ENCODE data around the gene PCLO.
"Not testable (repeated sequence)": the region's sequence is repeated elsewhere in the genome, so short reads cannot be mapped to it uniquely, and the experiment has no call there.

The PCLO gene

DNA sequence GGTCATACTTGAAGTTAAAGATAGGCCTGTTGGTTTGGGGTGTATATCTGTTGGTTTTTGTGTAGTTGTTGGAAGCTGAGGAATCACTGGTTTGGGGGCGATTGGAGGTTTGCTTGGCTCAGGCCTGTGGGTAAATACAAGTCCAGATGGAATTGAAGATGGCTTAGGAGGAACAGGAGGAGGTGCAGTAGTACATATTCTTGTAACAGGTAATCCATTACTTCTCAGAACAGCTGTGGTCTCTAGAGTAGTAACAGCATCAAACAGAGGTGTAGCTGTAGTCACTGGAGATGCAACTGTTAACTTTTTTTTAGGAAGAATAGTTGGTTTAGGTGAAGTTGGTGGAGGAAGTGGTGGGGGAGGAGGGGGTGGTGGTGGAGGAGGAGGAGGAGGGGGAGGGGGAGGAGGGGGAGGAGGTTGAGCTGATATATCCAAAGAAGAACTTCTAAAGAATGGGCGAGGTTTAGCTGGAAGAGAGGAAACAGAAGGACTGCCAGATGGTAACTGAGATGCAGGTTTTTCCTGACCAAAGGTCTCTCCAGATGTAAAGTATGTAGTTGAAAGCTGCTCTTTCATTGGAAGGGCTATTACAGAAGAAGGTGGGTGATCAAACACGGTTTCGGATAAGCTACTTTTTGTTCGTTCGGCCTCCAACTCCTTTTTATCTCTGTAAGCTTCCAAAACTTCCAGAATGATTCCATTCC lies 209.2 kb downstream of the PCLO start:
- ATAC-seq, result no peak

DNA sequence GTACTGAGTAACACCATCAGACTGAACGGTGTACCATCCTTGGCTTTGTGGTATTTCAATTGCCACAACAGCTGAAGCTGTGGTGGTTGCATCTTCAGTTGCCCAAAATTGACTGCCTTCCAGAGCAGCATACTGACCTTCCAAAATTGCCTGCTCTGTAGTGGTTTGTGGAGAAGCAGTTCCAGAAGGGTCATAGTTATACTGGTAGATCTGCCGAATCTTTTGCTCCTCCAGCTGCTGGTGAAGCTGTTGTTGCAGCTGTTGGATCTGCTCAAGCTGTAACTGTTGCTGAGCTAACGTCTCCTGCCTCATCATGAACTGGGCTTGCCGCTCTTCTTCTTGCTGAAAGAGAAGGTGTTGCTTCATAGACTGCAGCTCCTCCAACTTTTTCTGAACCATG lies 212.2 kb downstream of the PCLO start:
- ATAC-seq, result no peak

DNA sequence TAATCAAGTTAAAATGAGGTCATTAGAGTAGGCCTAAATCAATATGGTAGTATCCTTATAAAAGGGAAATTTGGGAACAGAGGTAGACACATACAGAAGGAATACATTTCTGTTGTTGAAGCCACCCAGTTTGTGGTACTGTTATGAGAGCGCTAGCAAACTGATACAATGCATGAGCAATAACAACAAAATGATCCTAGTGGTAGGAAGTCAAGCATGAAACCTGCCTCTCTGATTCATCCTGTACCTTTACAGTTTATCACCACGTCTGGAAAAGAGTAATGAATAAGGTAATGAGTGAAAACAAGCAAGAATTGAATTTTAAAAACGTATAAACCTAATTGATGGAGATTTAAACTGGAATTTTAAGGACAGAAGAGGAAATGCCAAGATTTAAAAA lies 217.2 kb downstream of the PCLO start:
- ATAC-seq, result no peak

DNA sequence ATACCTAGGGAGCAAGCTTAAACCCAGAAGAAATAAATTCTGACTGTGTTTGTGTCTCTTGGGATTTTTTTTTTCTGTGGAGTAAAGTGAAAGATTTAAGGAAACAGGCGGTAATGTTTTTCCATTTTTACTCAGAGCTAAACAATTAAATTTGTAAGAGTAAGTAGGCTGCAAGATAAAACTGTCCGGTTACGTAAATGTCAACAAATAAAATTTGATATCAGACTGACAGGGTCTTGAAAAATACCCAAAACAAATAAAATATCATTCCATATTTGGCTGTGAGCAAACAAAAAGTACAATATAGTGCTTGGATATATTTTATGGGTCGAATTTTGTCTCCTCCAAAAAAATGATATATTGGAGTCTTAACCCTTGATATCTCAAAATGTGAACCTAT lies 217.6 kb downstream of the PCLO start:
- ATAC-seq, result no peak

DNA sequence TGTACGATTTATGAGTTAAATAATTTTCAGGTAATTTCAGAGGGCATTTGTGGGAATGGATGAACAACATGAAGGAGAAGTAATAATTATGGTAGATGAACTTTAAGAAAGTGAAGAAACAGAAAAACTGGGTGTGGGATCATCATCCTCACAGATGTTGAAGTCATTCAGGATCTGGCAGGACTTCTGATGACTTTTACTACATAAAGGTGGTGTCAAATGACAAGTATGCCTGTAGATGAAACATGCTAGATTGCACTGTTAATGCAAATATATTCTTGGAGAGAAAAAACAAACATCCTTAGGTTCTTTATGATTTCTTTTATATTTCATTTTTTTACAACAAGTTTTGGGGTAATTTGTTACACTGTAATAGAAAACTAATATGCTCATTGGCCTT lies 230.2 kb downstream of the PCLO start:
- no peak for ATAC-seq

DNA sequence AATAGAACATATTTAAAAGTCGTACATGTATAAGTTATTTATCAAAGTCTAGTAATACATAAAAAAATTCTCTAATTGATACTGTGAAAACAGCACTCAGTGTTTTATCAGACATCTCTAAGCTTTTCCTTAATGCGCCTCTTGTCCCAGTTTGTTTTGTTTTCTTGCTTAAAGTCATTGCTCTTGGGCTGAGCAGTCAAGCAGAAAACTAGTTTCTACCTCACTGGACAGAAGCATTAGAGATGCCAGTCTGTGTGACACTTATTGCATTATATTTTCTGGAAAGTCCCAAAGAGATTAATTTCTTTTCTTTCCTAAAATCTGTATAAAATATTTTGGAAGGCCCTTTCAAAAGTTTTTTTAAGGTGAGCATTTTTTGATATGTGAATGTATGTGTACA lies 236.2 kb downstream of the PCLO start:
- no peak for ATAC-seq

DNA sequence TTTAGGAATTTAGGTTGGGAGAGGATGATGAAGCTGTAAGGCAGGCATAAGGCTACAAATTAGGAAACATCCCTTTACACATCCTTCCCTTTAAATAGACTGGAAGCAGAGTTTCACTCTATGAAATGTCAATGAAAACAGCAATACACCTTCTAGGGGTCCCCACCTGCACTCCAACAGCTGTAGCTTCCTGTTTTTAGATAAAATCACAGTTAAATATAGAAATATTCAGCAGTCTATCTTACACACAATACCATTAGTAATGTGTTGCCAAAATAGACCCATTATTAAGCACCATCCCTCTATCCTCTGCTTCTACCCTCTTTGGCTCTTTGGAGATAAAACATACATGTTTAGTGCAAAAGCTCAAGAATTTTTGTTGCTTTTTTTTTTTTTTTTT lies 237.4 kb downstream of the PCLO start:
- no peak for ATAC-seq

DNA sequence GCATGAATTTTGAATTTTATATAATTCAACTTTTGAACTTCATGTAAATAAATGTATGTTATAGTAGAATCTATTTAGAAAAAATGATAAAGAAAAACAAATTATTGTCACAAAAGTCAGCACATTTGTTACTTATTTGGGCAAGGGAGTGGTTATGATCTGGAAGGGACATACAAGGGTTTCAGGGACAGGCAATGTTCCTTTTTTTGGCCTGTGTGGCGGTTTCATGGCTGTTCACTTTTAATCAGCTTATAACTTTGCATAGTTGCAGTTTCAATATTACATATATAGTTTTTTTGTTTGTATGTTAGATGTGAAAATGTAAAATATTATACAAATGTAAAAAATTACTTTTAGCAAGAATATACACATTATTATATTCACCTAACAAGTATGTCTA lies 256.2 kb downstream of the PCLO start:
- no peak for ATAC-seq

DNA sequence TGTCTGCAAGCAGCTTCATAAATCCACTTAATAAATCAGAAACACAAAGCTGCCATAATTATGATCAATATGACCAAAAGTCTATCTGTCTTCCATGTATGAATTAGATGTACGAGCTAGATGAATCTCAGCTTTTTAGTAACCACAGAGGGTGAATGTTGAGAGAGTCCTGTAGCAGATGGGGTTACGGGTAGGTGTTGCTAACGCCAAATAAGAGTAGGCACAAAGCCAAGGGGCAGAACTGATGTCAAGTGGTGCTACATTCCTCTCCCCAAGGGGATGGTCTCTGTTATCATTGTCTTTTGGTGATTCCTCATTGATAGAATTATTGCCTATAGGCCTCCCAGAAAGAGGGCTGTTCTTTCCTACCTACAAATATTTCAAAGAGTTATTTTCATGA lies 257.8 kb downstream of the PCLO start:
- ATAC-seq, result no peak

DNA sequence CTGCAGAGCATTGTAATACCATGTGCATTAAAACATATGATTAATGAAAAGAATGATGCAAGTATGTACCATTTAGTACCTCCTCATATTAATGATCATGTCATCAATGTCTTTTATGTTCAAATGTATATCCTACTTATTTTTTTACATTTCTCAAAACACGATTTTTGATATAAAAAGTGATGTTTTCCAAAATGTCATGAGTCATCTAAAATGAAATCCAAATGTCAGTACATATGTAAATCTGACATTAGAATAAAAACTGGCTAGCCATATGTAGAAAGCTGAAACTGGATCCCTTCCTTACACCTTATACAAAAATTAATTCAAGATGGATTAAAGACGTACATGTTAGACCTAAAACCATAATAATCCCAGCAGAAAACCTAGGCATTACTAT lies 261.6 kb downstream of the PCLO start:
- not testable (repeated sequence) for ATAC-seq

DNA sequence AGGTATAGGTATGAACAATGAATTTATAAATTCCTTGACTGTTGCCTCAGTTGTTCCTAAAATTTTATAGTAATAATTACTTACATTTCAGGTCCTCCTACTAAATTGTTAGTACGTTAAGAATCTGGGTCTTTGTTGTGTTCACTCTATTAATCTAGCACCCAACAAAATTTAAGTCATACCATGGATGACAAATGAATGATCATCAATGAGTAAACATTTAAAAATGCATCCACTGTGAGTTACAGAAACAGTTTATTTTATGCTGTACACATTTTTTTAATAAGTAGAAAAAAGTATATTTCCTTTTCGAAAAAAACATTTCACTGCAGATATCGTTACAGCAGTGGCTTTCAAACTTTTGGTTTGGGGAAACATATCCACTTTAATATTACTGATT lies 265.2 kb downstream of the PCLO start:
- no peak for ATAC-seq

DNA sequence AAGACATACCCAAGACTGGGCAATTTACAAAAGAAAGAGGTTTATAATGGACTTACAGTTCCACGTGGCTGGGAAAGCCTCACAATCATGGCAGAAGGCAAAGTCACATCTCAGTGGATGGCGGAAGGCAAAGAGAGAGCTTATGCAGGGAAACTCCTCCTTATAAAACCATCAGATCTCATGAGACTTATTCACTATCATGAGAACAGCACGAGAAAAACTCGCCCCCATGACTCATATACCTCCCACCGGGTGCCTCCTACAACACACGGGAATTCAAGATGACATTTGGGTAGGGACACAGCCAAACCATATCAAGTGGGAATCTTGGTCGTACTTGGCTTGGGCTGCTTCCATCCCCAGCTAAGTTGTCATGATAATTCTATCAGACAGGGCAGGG lies 268.3 kb downstream of the PCLO start:
- ATAC-seq, result not testable (repeated sequence)

DNA sequence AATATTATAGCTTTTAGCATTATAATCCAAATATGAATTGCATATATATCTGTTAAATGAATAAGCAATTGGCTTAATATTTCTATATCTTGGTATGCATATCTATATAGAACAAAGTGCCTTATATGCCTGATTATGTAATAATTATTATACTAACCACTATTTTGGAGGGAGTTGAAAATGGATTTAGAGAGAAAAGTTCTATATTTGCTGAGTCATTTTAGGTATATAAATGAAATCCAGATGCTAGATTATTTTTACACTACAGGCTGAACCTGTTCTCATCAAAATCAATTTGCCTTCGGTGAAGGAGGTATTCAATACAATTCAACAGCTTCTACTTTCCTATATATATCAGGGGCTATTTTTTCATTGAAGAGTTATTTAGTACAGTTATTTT lies 276.4 kb downstream of the PCLO start:
- ATAC-seq, result no peak

DNA sequence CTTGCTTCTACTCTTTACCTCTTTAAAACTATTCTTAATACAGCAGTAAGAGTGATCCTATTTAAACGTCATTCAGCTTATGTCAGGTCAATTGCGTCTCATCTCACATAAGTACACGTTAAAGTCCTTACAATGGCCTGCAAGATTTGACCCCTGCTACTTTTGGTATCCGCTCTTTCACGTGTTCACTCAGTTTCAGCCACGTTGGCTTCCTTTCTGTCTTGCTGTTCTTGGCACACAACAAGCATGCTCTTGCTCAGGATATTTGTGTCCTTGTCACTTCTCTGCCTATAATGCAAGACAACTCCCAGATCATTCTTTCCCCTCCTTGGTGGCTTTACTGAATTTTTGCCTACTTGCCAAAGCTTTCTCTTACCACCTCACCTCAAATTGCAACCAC lies 296.8 kb downstream of the PCLO start:
- no peak for ATAC-seq

DNA sequence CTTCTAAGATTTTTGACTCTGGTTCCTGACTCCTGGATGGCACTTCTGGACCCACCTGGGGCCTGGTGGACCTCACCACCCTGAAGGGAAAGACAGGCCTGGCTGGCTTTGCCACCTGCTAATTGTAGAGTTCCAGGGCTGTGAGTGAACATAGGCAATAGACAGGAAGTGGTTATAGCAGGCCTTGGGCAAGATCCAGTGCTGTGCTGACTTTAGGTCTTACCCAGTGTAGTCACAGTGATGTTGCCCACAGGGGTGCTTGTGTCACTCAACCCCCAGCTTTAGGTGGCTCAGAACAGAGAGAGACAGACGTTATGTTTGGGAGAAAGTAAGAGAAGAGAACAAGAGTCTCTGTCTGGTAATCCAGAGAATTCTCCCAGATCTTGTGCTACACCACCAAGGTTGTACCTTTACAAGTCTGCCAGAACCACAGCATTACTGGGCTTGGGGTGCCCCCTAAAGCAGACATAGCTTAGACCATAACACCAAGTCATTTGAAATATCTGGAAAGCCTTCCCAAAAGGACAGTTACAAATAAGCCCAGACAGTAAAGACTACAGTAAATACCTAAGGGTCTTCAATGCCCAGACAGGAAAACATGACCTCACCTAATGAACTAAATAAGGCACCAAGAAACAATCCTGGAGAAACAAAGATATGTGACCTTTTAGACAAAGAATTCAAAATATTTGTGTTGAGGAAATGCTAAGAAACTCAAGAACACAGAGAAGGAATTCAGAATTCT lies 303.4 kb downstream of the PCLO start:
- ATAC-seq, result no peak

DNA sequence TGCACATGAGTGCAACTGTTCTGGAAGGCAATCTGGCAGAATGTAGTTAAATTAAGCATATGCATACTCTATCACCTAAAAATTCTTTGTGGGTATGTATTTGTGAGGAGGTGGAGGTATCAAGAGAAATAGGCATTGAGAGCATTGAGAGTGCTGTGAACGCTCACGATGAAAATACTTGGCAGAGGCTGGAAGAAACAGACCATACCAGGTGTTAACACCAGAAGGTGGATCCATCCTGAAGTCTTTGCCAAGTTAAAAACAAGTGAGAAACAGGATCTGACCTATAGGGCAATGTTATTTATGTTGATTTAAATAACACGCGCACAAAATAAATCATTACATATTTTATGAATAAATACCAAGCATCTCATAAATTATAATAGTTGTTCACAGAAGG lies 311.6 kb downstream of the PCLO start:
- no peak for ATAC-seq

DNA sequence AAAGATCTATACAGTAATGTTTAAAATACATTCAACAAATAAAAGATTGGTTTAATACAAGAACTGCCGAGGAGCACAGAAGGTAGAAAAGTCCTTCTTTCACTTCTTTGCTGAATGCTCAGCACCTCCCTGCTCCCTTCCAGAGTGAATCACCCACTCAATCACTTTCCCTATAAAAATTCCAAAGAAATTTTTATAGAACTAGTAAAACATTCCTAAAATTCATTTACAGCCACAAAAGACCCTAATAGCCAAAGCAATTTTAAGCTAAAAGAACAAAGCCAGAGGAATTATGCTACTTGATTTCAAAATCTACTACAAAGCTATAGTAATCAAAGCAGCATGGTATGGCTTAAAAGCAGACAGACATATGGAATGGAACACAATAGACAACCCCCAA lies 320.9 kb downstream of the PCLO start:
- ATAC-seq, result no peak

DNA sequence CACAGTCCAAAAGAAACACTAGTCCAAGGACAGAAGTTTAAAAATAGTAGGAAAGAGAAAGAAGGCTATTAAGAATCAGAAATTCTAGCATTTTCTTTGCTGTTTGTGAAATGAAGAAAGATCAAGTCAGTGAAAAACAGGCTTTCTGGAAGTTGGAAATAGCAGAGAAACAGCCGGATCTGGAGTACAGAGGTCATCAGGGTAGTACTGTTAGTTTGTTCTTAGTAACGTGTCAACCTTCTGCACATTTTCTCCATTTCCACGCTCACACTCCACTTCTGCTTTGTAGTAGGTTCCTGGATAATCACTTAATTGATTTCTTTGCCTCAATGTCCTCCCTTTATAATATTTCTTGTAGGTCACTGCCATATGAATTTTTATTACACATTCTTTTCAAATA lies 322.6 kb downstream of the PCLO start:
- no peak for ATAC-seq

DNA sequence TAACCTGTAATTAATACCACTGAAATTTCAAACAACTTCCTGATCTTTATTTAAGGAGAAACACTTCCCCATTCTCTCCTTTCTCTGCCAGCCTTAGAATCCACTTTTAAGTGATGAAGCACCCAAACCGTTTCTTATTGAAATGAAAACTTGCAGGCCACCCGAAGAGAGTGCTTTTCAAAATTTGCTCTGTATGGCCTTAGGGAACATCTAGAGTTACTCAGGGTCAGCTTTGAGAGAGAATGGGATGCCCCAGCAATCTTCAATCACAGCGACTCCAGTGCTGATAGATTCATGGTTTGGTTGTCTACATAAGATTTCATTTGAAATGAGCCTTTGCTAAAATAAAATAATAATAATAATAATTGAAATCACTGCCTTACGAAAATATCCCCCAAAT lies 323.1 kb downstream of the PCLO start:
- no peak for ATAC-seq

DNA sequence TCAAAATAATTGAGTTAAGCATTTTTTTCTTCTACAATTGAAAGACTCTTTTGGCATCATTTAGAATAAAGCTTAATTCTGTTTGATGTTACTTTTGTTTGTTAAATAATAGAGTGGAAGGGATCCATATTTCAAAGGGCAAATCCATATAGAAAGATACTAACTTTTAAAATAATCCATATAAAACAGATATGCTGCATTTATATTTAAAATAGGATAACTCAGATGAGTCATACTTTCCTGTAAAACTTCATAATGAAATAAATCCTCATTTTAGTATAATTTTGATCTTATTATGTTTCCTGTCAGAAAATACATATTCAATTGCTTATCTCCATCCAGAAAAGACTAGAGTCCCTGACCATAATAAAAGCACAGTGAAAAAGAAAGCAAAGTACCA lies 323.6 kb downstream of the PCLO start:
- ATAC-seq, result no peak

DNA sequence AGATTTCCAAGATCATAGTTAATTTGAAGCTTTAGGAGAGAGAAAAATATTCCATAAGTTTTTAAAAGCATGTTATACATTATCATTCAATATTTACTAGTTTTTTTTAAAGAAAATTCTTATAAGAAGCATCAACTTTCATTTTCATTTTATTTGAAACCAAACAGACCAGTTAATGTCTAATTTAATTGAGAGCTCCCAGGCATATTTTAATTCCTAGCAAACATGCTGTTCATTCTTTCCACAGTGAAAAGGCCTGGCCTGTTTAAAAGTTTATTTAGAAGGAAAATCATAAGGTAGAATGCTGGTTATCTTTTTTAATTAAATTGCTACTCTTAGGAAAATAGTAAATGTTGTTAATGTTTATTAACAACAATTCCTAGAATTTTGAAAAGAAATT lies 324.4 kb downstream of the PCLO start:
- ATAC-seq, result no peak

DNA sequence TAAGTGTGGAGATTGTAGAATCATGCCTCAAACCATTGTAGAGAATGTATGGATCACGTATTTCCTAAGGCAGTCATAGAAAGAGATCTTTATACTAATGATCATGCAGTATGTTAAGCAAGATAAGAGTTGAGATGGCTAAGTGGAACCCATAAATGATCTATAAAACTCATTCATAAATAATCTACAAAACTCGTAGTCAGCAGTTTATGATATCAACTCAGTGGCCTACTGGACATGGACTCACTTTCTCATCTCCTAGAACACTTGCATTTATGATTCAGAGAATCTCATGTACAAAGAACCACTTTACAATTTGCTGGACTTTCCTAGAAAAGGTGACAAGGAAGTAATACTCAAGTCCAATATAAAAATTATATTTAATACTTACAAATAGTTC lies 339.6 kb downstream of the PCLO start:
- no peak for ATAC-seq

DNA sequence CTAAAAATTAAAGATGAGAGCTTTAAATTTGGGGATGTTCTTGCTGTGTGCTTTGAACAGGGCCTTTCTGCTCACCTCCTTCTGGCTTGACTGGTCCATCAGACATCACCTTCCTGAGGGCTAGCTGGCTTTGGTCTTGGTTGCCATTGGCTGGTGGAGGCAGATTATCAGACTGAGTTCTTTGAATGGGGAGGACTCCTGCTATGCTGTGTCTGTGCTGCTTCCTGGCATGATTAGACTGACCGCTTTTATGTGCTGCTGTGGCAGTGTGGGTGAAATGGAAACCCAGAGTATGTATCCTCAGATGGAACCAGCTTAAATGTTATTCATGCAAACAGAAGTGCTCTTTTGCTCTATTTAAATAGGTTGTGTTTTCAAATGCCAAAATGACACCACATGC lies 341.6 kb downstream of the PCLO start:
- ATAC-seq, result no peak

DNA sequence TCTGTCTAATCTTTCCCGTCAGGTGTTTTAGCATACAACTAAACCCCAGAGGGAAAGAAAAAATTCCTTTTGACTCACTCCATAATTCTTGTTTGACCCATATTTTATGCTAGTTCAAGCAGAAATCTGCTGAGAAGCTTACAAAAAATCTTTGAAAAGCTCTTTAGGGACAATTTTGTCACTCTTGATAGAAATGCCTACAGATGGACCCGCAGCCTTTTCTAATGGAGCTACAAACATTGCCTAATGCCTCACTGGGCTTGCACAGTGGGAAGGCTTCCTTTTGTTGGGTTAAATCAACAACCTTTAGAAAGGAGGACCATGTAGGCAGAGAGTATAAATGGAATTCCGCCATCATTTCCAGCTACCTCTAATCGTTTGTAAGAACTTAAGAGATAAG lies 344.5 kb downstream of the PCLO start:
- ATAC-seq, result no peak

DNA sequence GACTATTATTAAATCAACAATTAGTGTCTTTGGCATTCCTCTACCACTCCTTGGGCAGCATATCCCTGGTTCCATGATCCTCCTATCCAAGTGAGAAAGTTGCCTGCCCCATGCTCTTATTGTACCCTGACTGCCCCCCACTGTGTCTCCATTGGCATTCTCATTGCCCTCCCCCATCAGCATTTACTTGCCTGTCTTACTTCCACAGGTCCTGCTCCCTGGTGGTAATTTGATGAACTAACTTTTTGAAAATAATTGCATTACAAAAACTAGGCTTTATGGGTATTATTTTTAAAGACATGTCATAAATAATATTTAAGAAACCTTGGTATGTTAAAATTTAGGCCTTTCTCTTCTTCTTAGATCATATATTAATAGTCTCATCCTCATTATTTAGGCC lies 346.4 kb downstream of the PCLO start:
- no peak for ATAC-seq
